H1 (cell line): ENCODE data around the gene BTBD9.

Experiments
- BRCA1 ChIP-seq: IDR thresholded peaks from 2 replicates; pipeline ENCODE4 v1.6.1; 2012; ENCODE audit warnings: low read depth, low read length, improper control_type of control experiment
- CTCF ChIP-seq, 3 experiments: IDR thresholded peaks; 1 replicate in 2 of 3; 2 replicates in 1 of 3; pipeline versions ENCODE4 v1.5.1 to v1.6.1; 2011; ENCODE audit warnings: low read length in 3 of 3, mild to moderate bottlenecking in 3 of 3, inconsistent platforms in 2 of 3, low read depth in 1 of 3, moderate library complexity in 1 of 3; ENCODE audit not compliant: insufficient read depth in 1 of 3; ENCODE audit errors: control extremely low read depth in 1 of 3
- EP300 ChIP-seq, 2 experiments: IDR thresholded peaks; 1 replicate in 1 of 2; 2 replicates in 1 of 2; pipeline ENCODE4 v1.6.1; 2011 to 2012; ENCODE audit warnings: low read depth in 2 of 2, low read length in 2 of 2, mild to moderate bottlenecking in 2 of 2, borderline replicate concordance in 1 of 2, inconsistent platforms in 1 of 2, moderate library complexity in 1 of 2
- HDAC2 ChIP-seq, 2 experiments: fragments of 300-600 bp in 1 of 2; sonication (generic) in 1 of 2; IDR thresholded peaks; 2 replicates each; pipeline ENCODE4 v1.6.1; 2011 to 2012; ENCODE audit warnings: low read depth in 2 of 2, low read length in 2 of 2, mild to moderate bottlenecking in 2 of 2, moderate library complexity in 2 of 2, borderline replicate concordance in 1 of 2, inconsistent platforms in 1 of 2
- POLR2A ChIP-seq, 2 experiments: IDR thresholded peaks; 1 replicate in 1 of 2; 2 replicates in 1 of 2; pipeline ENCODE4 v1.6.1; 2011; ENCODE audit warnings: low read depth in 2 of 2, low read length in 2 of 2, mild to moderate bottlenecking in 2 of 2; ENCODE audit errors: control extremely low read depth in 1 of 2
- TAF1 ChIP-seq: IDR thresholded peaks from 2 replicates; pipeline ENCODE4 v1.6.1; 2011; ENCODE audit warnings: mild to moderate bottlenecking, low read depth, low read length
- YY1 ChIP-seq: IDR thresholded peaks from 2 replicates; pipeline ENCODE4 v1.6.1; 2011; ENCODE audit warnings: low read depth, mild to moderate bottlenecking, low read length

DNA sequence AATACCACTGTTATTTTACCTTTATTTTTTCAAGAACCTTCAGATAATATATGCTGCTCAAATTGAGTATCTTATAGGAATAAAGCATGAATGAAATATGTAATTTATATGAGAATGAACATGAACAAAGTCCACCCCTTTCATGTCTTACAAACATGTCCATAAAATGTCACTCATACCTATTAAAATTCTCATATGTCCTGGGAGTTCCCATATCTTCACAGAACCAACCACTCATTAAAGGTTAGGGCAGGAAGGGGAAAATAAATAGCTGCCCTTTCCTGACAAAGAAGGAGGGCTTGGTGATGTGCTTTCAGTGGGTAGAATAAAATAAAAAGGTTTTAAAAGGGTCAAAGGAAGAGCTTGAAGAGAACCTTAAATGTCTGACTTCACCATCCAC lies 125.3 kb downstream of the BTBD9 start:
- TF ChIP-seq CTCF (IDR thresholded peaks at IDR 0.05; ENCODE audit: control extremely low read depth in 1 of 3, insufficient read depth in 1 of 3, low read depth in 1 of 3, low read length in 3 of 3) (no peak), BRCA1 (no peak), TAF1 (no peak), EP300 (IDR thresholded peaks at IDR 0.05; ENCODE audit: borderline replicate concordance in 1 of 2, low read depth in 2 of 2, low read length in 2 of 2) (no peak), HDAC2 (IDR thresholded peaks at IDR 0.05; ENCODE audit: borderline replicate concordance in 1 of 2, low read depth in 2 of 2, low read length in 2 of 2) (no peak), POLR2A (IDR thresholded peaks at IDR 0.05; ENCODE audit: control extremely low read depth in 1 of 2, low read depth in 2 of 2, low read length in 2 of 2) (no peak), YY1 (no peak)
